PC-3 (cell line): ENCODE measurements around the gene STARD3. TPM values are rescaled to one million over a fixed set of nuclear protein-coding genes. Genes with fewer than 3 reads are reported as not detected.
A peak's percentile ranks its signal among the peaks of the same experiment; 100 is the strongest.

Experiments
- ATAC-seq: fragments of 200-7000 bp; cut with Tn5 transposase; 2 replicates; pipeline ENCODE4 v1.9.1; 2020; ENCODE audit warnings: mild to moderate bottlenecking, moderate library complexity
- BruUV-seq: library from RNA; stranded (reverse); fragments of 400-500 nt; replicated peaks from 2 replicates; lab custom pipeline; 2021; lab: Mats Ljungman, UMichigan
- CTCF ChIA-PET: fragments of 300-600 bp; sonication (Branson Sonifier 250); formaldehyde crosslinking; loops from one replicate; lab custom pipeline; 2022; ENCODE audit warnings: antibody characterized with exemption; lab: Charles Lee
- POLR2A ChIA-PET: fragments of 300-600 bp; sonication (Branson Sonifier 250); formaldehyde crosslinking; loops from one replicate; lab custom pipeline; 2022; ENCODE audit warnings: antibody characterized with exemption; ENCODE audit not compliant: unreplicated experiment; lab: Charles Lee
- DNase-seq: peaks from one replicate; pipeline ENCODE4 v3.0.0-alpha.2; 2015
- H2AFZ ChIP-seq: fragments of 300-600 bp; sonication (generic); 2 replicates; pipeline ENCODE4 v1.6.0; 2016; ENCODE audit warnings: antibody characterized with exemption, low read length
- H3F3A ChIP-seq: fragments of 300-600 bp; sonication (generic); one replicate; pipeline ENCODE4 v1.6.0; 2017; ENCODE audit warnings: antibody characterized with exemption, low read length, control low read depth, mild to moderate bottlenecking; ENCODE audit not compliant: unreplicated experiment
- H3K27ac ChIP-seq: fragments of 300-600 bp; sonication (generic); 2 replicates; pipeline ENCODE4 v1.5.1; 2016; ENCODE audit warnings: mild to moderate bottlenecking, low read length
- H3K27me3 ChIP-seq: fragments of 300-600 bp; sonication (generic); 2 replicates; pipeline ENCODE4 v1.6.1; 2016; ENCODE audit warnings: low read length, mixed read lengths
- H3K36me3 ChIP-seq: fragments of 300-600 bp; sonication (generic); 2 replicates; pipeline ENCODE4 v1.6.1; 2016; ENCODE audit warnings: low read depth, mixed run types, low read length, mixed read lengths
- H3K4me1 ChIP-seq: fragments of 300-600 bp; sonication (generic); 2 replicates; pipeline ENCODE4 v1.5.1; 2016; ENCODE audit warnings: low read length; ENCODE audit not compliant: insufficient read depth
- H3K4me2 ChIP-seq: fragments of 300-600 bp; sonication (generic); 2 replicates; pipeline ENCODE4 v1.6.0; 2016; ENCODE audit warnings: low read length
- H3K4me3 ChIP-seq: fragments of 300-600 bp; sonication (generic); 2 replicates; pipeline ENCODE4 v1.5.1; 2016; ENCODE audit warnings: mild to moderate bottlenecking, low read length, mixed read lengths
- H3K79me2 ChIP-seq: fragments of 300-600 bp; sonication (generic); 2 replicates; pipeline ENCODE4 v1.6.1; 2017; ENCODE audit warnings: low read length, mixed read lengths
- H3K9ac ChIP-seq: fragments of 300-600 bp; sonication (generic); 2 replicates; pipeline ENCODE4 v1.6.0; 2016; ENCODE audit warnings: mild to moderate bottlenecking, low read length
- H3K9me2 ChIP-seq: fragments of 300-600 bp; sonication (generic); replicated peaks from 2 replicates; pipeline ENCODE4 v1.6.1; 2016; ENCODE audit warnings: mixed run types, low read length, mixed read lengths
- H3K9me3 ChIP-seq: fragments of 300-600 bp; sonication (generic); 2 replicates; pipeline ENCODE4 v1.6.1; 2016; ENCODE audit warnings: low read length, mixed read lengths
- H4K20me1 ChIP-seq: fragments of 300-600 bp; sonication (generic); 2 replicates; pipeline ENCODE4 v1.6.1; 2016; ENCODE audit warnings: low read length, mixed read lengths
- EZH2 ChIP-seq: fragments of 300-600 bp; sonication (generic); IDR thresholded peaks from one replicate; pipeline ENCODE4 v1.6.1; 2017; ENCODE audit warnings: antibody characterized with exemption, mild to moderate bottlenecking, low read length; ENCODE audit not compliant: unreplicated experiment
- EZH2phosphoT487 ChIP-seq: fragments of 300-600 bp; sonication (generic); IDR thresholded peaks from 2 replicates; pipeline ENCODE4 v1.6.1; 2018; ENCODE audit warnings: mild to moderate bottlenecking, antibody characterized with exemption, low read length, borderline replicate concordance
- intact Hi-C: fragments of 100-400 bp; cut with micrococcal nuclease; formaldehyde crosslinking; loops from 2 replicates; pipeline ENCODE4 v1.9.0; 2023
- total RNA-seq: library from RNA; depleted of rRNA; stranded (reverse); fragments of >200 nt; gene quantifications from 2 replicates; pipeline ENCODE4 v1.2.3, GENCODE V29; 2014
- TF ChIP-seq, protein P1 (sequence below): fragments of 300-600 bp; sonication (generic); conservative IDR thresholded peaks from 2 replicates; pipeline ENCODE4 v1.5.1; 2017; ENCODE audit warnings: antibody characterized with exemption, low read depth, mild to moderate bottlenecking, low read length

STARD3 gene
- total RNA-seq, 1 experiment from 2014 or later: 30.5 TPM

DNA sequence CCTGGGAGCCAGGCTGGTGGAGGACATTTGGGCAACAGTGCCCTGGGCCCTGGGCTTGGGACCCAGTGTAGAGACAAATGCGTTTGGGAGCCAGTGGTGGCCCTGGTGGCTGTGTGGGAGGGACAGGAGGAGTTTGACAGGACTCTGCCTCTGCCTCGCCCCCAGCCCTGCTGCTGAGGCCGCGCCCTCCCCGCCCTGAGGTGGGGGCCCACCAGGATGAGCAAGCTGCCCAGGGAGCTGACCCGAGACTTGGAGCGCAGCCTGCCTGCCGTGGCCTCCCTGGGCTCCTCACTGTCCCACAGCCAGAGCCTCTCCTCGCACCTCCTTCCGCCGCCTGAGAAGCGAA is 16.3 kb downstream of the STARD3 start:
- ATAC-seq (no peak), DNase-seq (no peak)
- intact Hi-C loops: no loop called here
- H3K9me2 ChIP-seq: no peaks in the 10 kb centered on the region
- H3K79me2 ChIP-seq: no peaks in the 10 kb centered on the region
- ChIA-PET POLR2A (no interaction called here), CTCF (interaction anchor here (0.5 kb wide), 1 partner anchor 25 kb away, joined by 5 read pairs; no protein-coding TSS in a partner anchor)
- H3K9me3 ChIP-seq: no peaks in the 10 kb centered on the region
- no peak overlapping the region for H3K27ac ChIP-seq
- no peaks in the 10 kb centered on the region for H3K4me1 ChIP-seq
- H3K9ac ChIP-seq: no peak overlapping the region
- no peaks in the 10 kb centered on the region for H3K36me3 ChIP-seq
- H3F3A ChIP-seq: no peaks in the 10 kb centered on the region
- H3K4me3 ChIP-seq: no peak overlapping the region
- no TSS peak for BruUV-seq
- no peak overlapping the region for H2AFZ ChIP-seq
- H3K4me2 ChIP-seq: no peak overlapping the region
- no peaks in the 10 kb centered on the region for H4K20me1 ChIP-seq
- TF ChIP-seq EZH2 (no peak), EZH2phosphoT487 (no peak)
- TF ChIP-seq, protein P1, sequence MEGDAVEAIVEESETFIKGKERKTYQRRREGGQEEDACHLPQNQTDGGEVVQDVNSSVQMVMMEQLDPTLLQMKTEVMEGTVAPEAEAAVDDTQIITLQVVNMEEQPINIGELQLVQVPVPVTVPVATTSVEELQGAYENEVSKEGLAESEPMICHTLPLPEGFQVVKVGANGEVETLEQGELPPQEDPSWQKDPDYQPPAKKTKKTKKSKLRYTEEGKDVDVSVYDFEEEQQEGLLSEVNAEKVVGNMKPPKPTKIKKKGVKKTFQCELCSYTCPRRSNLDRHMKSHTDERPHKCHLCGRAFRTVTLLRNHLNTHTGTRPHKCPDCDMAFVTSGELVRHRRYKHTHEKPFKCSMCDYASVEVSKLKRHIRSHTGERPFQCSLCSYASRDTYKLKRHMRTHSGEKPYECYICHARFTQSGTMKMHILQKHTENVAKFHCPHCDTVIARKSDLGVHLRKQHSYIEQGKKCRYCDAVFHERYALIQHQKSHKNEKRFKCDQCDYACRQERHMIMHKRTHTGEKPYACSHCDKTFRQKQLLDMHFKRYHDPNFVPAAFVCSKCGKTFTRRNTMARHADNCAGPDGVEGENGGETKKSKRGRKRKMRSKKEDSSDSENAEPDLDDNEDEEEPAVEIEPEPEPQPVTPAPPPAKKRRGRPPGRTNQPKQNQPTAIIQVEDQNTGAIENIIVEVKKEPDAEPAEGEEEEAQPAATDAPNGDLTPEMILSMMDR: no peak
- no peaks in the 10 kb centered on the region for H3K27me3 ChIP-seq

DNA sequence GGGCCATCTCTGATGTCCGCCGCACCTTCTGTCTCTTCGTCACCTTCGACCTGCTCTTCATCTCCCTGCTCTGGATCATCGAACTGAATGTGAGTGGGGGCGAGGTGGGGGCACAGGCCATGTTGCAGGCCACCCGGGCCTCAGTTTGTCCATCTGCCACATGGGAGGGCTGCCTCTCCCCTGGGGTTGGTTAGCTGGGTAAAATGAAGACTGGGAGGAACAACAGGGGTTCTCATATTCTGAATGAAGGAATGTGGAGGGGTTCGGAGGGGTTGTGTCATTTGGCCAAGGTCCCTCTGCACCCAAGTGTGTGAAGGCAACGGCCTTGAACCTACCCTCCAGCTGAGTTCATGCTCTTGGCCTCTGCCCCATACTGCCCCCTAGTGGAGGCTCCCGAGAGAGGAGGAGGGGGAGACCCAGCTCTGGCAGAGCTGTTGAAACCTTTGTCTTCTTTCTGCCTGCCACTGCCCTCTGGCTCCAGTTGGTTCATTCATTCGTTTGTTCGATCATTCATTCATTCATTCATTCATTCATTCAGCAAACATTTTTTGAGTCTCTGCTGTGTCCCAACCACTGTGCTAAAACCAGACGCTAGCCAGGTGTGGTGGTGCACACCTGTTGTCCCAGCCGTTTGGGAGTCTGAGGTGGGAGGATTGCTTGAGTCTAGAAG is 16.9 kb downstream of the STARD3 start:
- BruUV-seq: no TSS peak
- Histone ChIP-seq H3K79me2 (no peaks in the 10 kb centered on the region), H3F3A (no peaks in the 10 kb centered on the region), H4K20me1 (no peaks in the 10 kb centered on the region), H3K9me2 (no peaks in the 10 kb centered on the region), H3K27me3 (no peaks in the 10 kb centered on the region), H3K36me3 (no peaks in the 10 kb centered on the region), H2AFZ (no peak overlapping the region), H3K9me3 (no peaks in the 10 kb centered on the region), H3K27ac (no peak overlapping the region), H3K4me3 (no peak overlapping the region), H3K4me1 (no peaks in the 10 kb centered on the region), H3K9ac (no peak overlapping the region), H3K4me2 (no peak overlapping the region)
- ChIA-PET POLR2A (interaction anchor here (0.5 kb wide), 1 partner anchor 92 kb away, joined by 4 read pairs; no protein-coding TSS in a partner anchor), CTCF (interaction anchor here (0.5 to 1.0 kb wide), 3 partner anchors 12 to 26 kb away, joined by 3 to 5 read pairs (median 3); partner anchors contain the start of gene TCAP)
- DNase-seq (peak; percentile 48), ATAC-seq (no peak)
- TF ChIP-seq, protein P1: peak; percentile 78
- TF ChIP-seq EZH2phosphoT487: no peak
- TF ChIP-seq EZH2: no peak
- intact Hi-C loops: no loop called here

DNA sequence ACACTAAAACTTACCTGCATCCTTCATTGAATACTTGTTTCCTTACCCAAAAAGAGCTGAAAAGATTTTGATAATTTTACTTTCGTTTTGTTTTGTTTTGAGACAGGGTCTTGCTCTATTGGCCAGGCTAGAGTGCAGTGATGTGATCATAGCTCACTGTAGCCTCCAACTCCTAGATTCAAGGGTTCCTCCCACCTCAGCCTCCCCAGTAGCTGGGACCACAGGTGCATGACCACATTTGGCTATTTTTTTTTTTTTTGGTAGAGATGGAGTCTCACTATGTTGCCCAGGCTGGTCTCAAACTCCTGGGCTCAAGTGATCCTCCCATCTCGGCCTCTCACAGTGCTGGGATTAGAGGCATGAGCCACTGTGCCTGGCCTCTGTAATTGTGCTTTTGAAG is 18.2 kb downstream of the STARD3 start:
- Histone ChIP-seq H3K9me2 (no peaks in the 10 kb centered on the region), H3K4me2 (no peak overlapping the region), H3F3A (no peaks in the 10 kb centered on the region), H3K4me1 (no peaks in the 10 kb centered on the region), H3K27ac (no peak overlapping the region), H3K79me2 (no peaks in the 10 kb centered on the region), H3K36me3 (no peaks in the 10 kb centered on the region), H3K9me3 (no peaks in the 10 kb centered on the region), H2AFZ (no peak overlapping the region), H3K9ac (no peak overlapping the region), H3K27me3 (no peaks in the 10 kb centered on the region), H4K20me1 (no peaks in the 10 kb centered on the region), H3K4me3 (no peak overlapping the region)
- no TSS peak for BruUV-seq
- intact Hi-C loops: no loop called here
- ChIA-PET POLR2A (no interaction called here), CTCF (no interaction called here)
- no peak for DNase-seq
- no peak for ATAC-seq
- TF ChIP-seq EZH2phosphoT487 (no peak), EZH2 (no peak)
- TF ChIP-seq, protein P1: no peak
